Psoas muscle (tissue), 8 donors: ENCODE measurements around the gene ZNF837. TPM values are rescaled to one million over a fixed set of nuclear protein-coding genes. Genes with fewer than 3 reads are reported as not detected.

Experiments used
- ATAC-seq, 4 donors: fragments of 200-7000 bp; cut with Tn5 transposase; one replicate each; pipeline ENCODE4 v1.9.1; 2020; ENCODE audit warnings: moderate library complexity in 3 of 4, mild to moderate bottlenecking in 2 of 4
- DNase-seq, 2 donors: peaks; one replicate each; pipeline ENCODE4 v3.0.0-alpha.2; 2020
- H3K27ac ChIP-seq: fragments of 200-600 bp; one replicate; pipeline ENCODE4 v1.8.0; 2022
- H3K27me3 ChIP-seq, 3 donors: fragments of 200-600 bp in 1 of 3; one replicate each; pipeline versions ENCODE4 v1.6.1 to v1.8.0; 2013 to 2022; ENCODE audit warnings: low read length in 2 of 3, mild to moderate bottlenecking in 2 of 3, moderate library complexity in 1 of 3; ENCODE audit not compliant: insufficient read depth in 3 of 3
- H3K36me3 ChIP-seq, 2 donors: fragments of 200-600 bp in 1 of 2; one replicate each; pipeline versions ENCODE4 v1.6.1 to v1.8.0; 2013 to 2022; ENCODE audit warnings: low read depth in 1 of 2, mild to moderate bottlenecking in 1 of 2, moderate library complexity in 1 of 2; ENCODE audit not compliant: insufficient read depth in 1 of 2
- H3K4me1 ChIP-seq: fragments of 200-600 bp; one replicate; pipeline ENCODE4 v1.8.0; 2022
- H3K4me3 ChIP-seq: fragments of 200-600 bp; one replicate; pipeline ENCODE4 v1.8.0; 2022; ENCODE audit warnings: mild to moderate bottlenecking
- H3K9me3 ChIP-seq: fragments of 200-600 bp; one replicate; pipeline ENCODE4 v1.8.0; 2022
- CTCF ChIP-seq: fragments of 200-600 bp; IDR thresholded peaks from one replicate; pipeline ENCODE4 v1.8.0; 2022; ENCODE audit warnings: antibody characterized with exemption
- WGBS, 3 donors: extraction: QIAGEN DNeasy Blood & Tissue Kit; methylation state at CpG; one replicate each; pipeline versions ENCODE4 v1.1.6 to v1.1.7; 2013; 5-methylcytosine and 5-hydroxymethylcytosine counted together
- intact Hi-C, 2 donors: fragments of 100-400 bp; cut with DNase I; formaldehyde crosslinking; loops; one replicate each; pipeline versions ENCODE4 v1.11.0 to v1.14.2; 2022
- polyA plus RNA-seq, 3 donors: library from polyadenylated mRNA; stranded (reverse); fragments of 200-250 nt; gene quantifications; one replicate each; pipeline ENCODE4 v1.2.3, GENCODE V29; 2013
- total RNA-seq, 4 donors: library from RNA; stranded (reverse); fragmentation: NEBNext Ultra II Directional in 2 of 4; extraction: Animal tissue kit (Norgen Biotek cat#: 25700) in 2 of 4; gene quantifications; one replicate each; pipeline versions ENCODE4 v1.2.1 to v1.2.4, GENCODE V29; 2021 to 2023
- donor health status: healthy with polysubstance abuse.
- donor health status: DM: no; HTN: no; CAD: no; lungs with moderate emphysema.
- donor health status: Bipolar disorder and iron deficiency.
- donor health status: healthy.
- donor health status: DM: yes; HTN: yes; CAD: no.
- donor health status: DM: no; HTN: no; CAD: no.
- donor health status: DM: no; HTN: no; CAD: no.
- donor health status: DM: yes; HTN: yes; CAD: no.

The ZNF837 gene
- total and polyA plus RNA-seq, 7 donors = 0.08 to 0.34 (median 0.24) TPM

- intact Hi-C loops = no loop called here
- Histone ChIP-seq H3K9me3 (no peaks in the 10 kb centered on the region), H3K4me1 (peaks cover 30% of the 10 kb centered on the region), H3K4me3 (peak overlapping the region; percentile 91), H3K27ac (peak overlapping the region; percentile 96), H3K27me3 (no peaks in the 10 kb centered on the region), H3K36me3 (peaks cover 3 to 41% of the 10 kb centered on the region in 2 donors)
- no peak for TF ChIP-seq CTCF
- DNase-seq (no peak), ATAC-seq (peak in 2 of 4 donors; percentile 4 to 22)
- 5 to 7% (median 6%) methylated on average over 39 of the region's 39 CpGs for WGBS, 3 donors
Observed at GRCh38 chr19:58387338-58388174, 6.7 kb upstream of the ZNF837 start.

GRCh38 chr19:58386576-58387337 lies 5.9 kb upstream of the ZNF837 start, which contains the start of gene RPS5:
Gene RPS5, plus strand, starts transcription at chr19:58387269. Its CDS starts 869 bp downstream, at chr19:58388138.
- DNase-seq = peak; percentile 95 to 98
- intact Hi-C loops = no loop called here
- no peaks in the 10 kb centered on the region for H3K9me3 ChIP-seq
- H3K27ac ChIP-seq = peak within 1 kb of the TSS; percentile 96
- H3K36me3 ChIP-seq = peaks cover 3 to 36% of the 10 kb centered on the region in 2 donors
- TF ChIP-seq CTCF = no peak
- peaks cover 34% of the 10 kb centered on the region for H3K4me1 ChIP-seq
- no peaks in the 10 kb centered on the region for H3K27me3 ChIP-seq
- WGBS, 3 donors = 0 to 1% (median 0%) methylated on average over 64 of the region's 64 CpGs
- ATAC-seq = peak; percentile 92 to 95 (median 94)
- H3K4me3 ChIP-seq = peak within 1 kb of the TSS; percentile 91

- Histone ChIP-seq H3K4me1 (peaks cover 36% of the 10 kb centered on the region), H3K27ac (peak overlapping the region; percentile 96), H3K36me3 (peaks cover 3 to 29% of the 10 kb centered on the region in 2 donors), H3K27me3 (no peaks in the 10 kb centered on the region), H3K4me3 (peak overlapping the region; percentile 91), H3K9me3 (no peaks in the 10 kb centered on the region)
- WGBS, 3 donors = 9 to 11% (median 10%) methylated on average over 33 to 36 of the region's 36 CpGs
- intact Hi-C loops = loop anchor here in 1 of 2 donors (2.0 kb wide), 1 partner anchor 15 kb away; no protein-coding TSS in a partner anchor
- no peak for TF ChIP-seq CTCF
- ATAC-seq (peak in 3 of 4 donors; percentile 6 to 31 (median 11)), DNase-seq (peak in 1 of 2 donors; percentile 44)
Observed at GRCh38 chr19:58385891-58386575, 5.2 kb upstream of the ZNF837 start.

GRCh38 chr19:58385313-58385890 lies 4.6 kb upstream of the ZNF837 start:
- Histone ChIP-seq H3K27me3 (no peaks in the 10 kb centered on the region), H3K4me1 (peaks cover 36% of the 10 kb centered on the region), H3K4me3 (peak overlapping the region; percentile 91), H3K9me3 (no peaks in the 10 kb centered on the region), H3K36me3 (peaks cover 3 to 22% of the 10 kb centered on the region in 2 donors), H3K27ac (peak overlapping the region; percentile 96)
- intact Hi-C loops = loop anchor here in 1 of 2 donors (2.0 kb wide), 1 partner anchor 15 kb away; no protein-coding TSS in a partner anchor
- no peak for TF ChIP-seq CTCF
- WGBS, 3 donors = 65 to 74% (median 71%) methylated on average over 9 of the region's 9 CpGs
- DNase-seq = peak in 1 of 2 donors; percentile 57
- no peak for ATAC-seq
